GM12874 (cell line): ENCODE measurements around the gene PCGF1.

Source experiments
- CTCF ChIP-seq: IDR thresholded peaks from 2 replicates; pipeline ENCODE4 v1.5.1; 2011; ENCODE audit warnings: low read depth, mild to moderate bottlenecking, control low read depth, low read length, moderate library complexity; ENCODE audit not compliant: insufficient read depth

PCGF1 gene

GRCh38 chr2:74491648-74492544, 15.6 kb downstream of the PCGF1 start:
- no peak for TF ChIP-seq CTCF

GRCh38 chr2:74489906-74490305, 17.6 kb downstream of the PCGF1 start:
- TF ChIP-seq CTCF: no peak

- TF ChIP-seq CTCF: no peak
Measured at GRCh38 chr2:74488643-74489481, 18.6 kb downstream of the PCGF1 start.

GRCh38 chr2:74486141-74486540, 21.4 kb downstream of the PCGF1 start:
- TF ChIP-seq CTCF: no peak

GRCh38 chr2:74482801-74483674, 24.5 kb downstream of the PCGF1 start, which contains the start of the genes CCDC142 and TTC31:
Gene CCDC142 (minus strand): TSS chr2:74482998. CDS start chr2:74482837, 161 bp downstream.
Gene TTC31 (plus strand): TSS chr2:74483081. CDS start chr2:74483096, 15 bp downstream.
- peak; percentile 91 for TF ChIP-seq CTCF

- no peak for TF ChIP-seq CTCF
Measured at GRCh38 chr2:74481961-74482800, 25.3 kb downstream of the PCGF1 start.
